PC-3 (cell line): ENCODE measurements around the gene GGNBP2. TPM values are rescaled to one million over a fixed set of nuclear protein-coding genes. Genes with fewer than 3 reads are reported as not detected.

Source experiments
- ATAC-seq: fragments of 200-7000 bp; cut with Tn5 transposase; 2 replicates; pipeline ENCODE4 v1.9.1; 2020; ENCODE audit warnings: mild to moderate bottlenecking, moderate library complexity
- BruUV-seq: library from RNA; stranded (reverse); fragments of 400-500 nt; replicated peaks from 2 replicates; lab custom pipeline; 2021; lab: Mats Ljungman, UMichigan
- CTCF ChIA-PET: fragments of 300-600 bp; sonication (Branson Sonifier 250); formaldehyde crosslinking; loops from one replicate; lab custom pipeline; 2022; ENCODE audit warnings: antibody characterized with exemption; lab: Charles Lee
- POLR2A ChIA-PET: fragments of 300-600 bp; sonication (Branson Sonifier 250); formaldehyde crosslinking; loops from one replicate; lab custom pipeline; 2022; ENCODE audit warnings: antibody characterized with exemption; ENCODE audit not compliant: unreplicated experiment; lab: Charles Lee
- DNase-seq: peaks from one replicate; pipeline ENCODE4 v3.0.0-alpha.2; 2015
- H2AFZ ChIP-seq: fragments of 300-600 bp; sonication (generic); 2 replicates; pipeline ENCODE4 v1.6.0; 2016; ENCODE audit warnings: antibody characterized with exemption, low read length
- H3F3A ChIP-seq: fragments of 300-600 bp; sonication (generic); one replicate; pipeline ENCODE4 v1.6.0; 2017; ENCODE audit warnings: antibody characterized with exemption, low read length, control low read depth, mild to moderate bottlenecking; ENCODE audit not compliant: unreplicated experiment
- H3K27ac ChIP-seq: fragments of 300-600 bp; sonication (generic); 2 replicates; pipeline ENCODE4 v1.5.1; 2016; ENCODE audit warnings: mild to moderate bottlenecking, low read length
- H3K27me3 ChIP-seq: fragments of 300-600 bp; sonication (generic); 2 replicates; pipeline ENCODE4 v1.6.1; 2016; ENCODE audit warnings: low read length, mixed read lengths
- H3K36me3 ChIP-seq: fragments of 300-600 bp; sonication (generic); 2 replicates; pipeline ENCODE4 v1.6.1; 2016; ENCODE audit warnings: low read depth, mixed run types, low read length, mixed read lengths
- H3K4me1 ChIP-seq: fragments of 300-600 bp; sonication (generic); 2 replicates; pipeline ENCODE4 v1.5.1; 2016; ENCODE audit warnings: low read length; ENCODE audit not compliant: insufficient read depth
- H3K4me2 ChIP-seq: fragments of 300-600 bp; sonication (generic); 2 replicates; pipeline ENCODE4 v1.6.0; 2016; ENCODE audit warnings: low read length
- H3K4me3 ChIP-seq: fragments of 300-600 bp; sonication (generic); 2 replicates; pipeline ENCODE4 v1.5.1; 2016; ENCODE audit warnings: mild to moderate bottlenecking, low read length, mixed read lengths
- H3K79me2 ChIP-seq: fragments of 300-600 bp; sonication (generic); 2 replicates; pipeline ENCODE4 v1.6.1; 2017; ENCODE audit warnings: low read length, mixed read lengths
- H3K9ac ChIP-seq: fragments of 300-600 bp; sonication (generic); 2 replicates; pipeline ENCODE4 v1.6.0; 2016; ENCODE audit warnings: mild to moderate bottlenecking, low read length
- H3K9me2 ChIP-seq: fragments of 300-600 bp; sonication (generic); replicated peaks from 2 replicates; pipeline ENCODE4 v1.6.1; 2016; ENCODE audit warnings: mixed run types, low read length, mixed read lengths
- H3K9me3 ChIP-seq: fragments of 300-600 bp; sonication (generic); 2 replicates; pipeline ENCODE4 v1.6.1; 2016; ENCODE audit warnings: low read length, mixed read lengths
- H4K20me1 ChIP-seq: fragments of 300-600 bp; sonication (generic); 2 replicates; pipeline ENCODE4 v1.6.1; 2016; ENCODE audit warnings: low read length, mixed read lengths
- EZH2 ChIP-seq: fragments of 300-600 bp; sonication (generic); IDR thresholded peaks from one replicate; pipeline ENCODE4 v1.6.1; 2017; ENCODE audit warnings: antibody characterized with exemption, mild to moderate bottlenecking, low read length; ENCODE audit not compliant: unreplicated experiment
- EZH2phosphoT487 ChIP-seq: fragments of 300-600 bp; sonication (generic); IDR thresholded peaks from 2 replicates; pipeline ENCODE4 v1.6.1; 2018; ENCODE audit warnings: mild to moderate bottlenecking, antibody characterized with exemption, low read length, borderline replicate concordance
- intact Hi-C: fragments of 100-400 bp; cut with micrococcal nuclease; formaldehyde crosslinking; loops from 2 replicates; pipeline ENCODE4 v1.9.0; 2023
- total RNA-seq: library from RNA; depleted of rRNA; stranded (reverse); fragments of >200 nt; gene quantifications from 2 replicates; pipeline ENCODE4 v1.2.3, GENCODE V29; 2014
- TF ChIP-seq, protein P1 (sequence below): fragments of 300-600 bp; sonication (generic); conservative IDR thresholded peaks from 2 replicates; pipeline ENCODE4 v1.5.1; 2017; ENCODE audit warnings: antibody characterized with exemption, low read depth, mild to moderate bottlenecking, low read length

The GGNBP2 gene
- total RNA-seq, 1 experiment from 2014 or later: 33.0 TPM

DNA sequence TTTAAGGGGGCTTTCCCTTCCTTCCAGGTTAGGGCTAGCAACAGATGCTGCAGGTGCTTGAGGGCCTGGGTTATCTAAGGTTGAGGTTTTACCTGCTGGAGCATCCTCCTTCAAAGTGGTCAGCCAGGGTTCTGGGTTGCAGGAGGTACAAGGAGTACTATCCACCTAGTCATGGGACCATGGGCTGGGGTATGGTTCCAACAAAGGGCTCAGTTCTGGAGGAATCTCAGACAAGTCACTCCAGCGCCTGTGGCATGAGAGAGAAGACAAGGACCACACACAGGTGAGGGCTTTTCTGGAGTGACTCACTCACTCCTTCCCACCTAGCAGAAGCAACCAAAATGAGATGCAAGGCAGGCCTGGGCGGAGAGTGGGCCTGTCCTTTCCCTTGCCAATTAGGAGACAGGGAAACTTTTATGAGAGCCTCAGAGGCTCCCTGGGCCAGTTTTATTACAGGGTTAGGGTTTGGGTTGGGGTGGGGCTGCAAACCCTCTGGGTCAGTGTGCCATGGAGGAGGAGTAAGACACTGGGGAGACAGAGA is 12.2 kb upstream of the GGNBP2 start:
- POLR2A ChIA-PET: no interaction called here
- no peaks in the 10 kb centered on the region for H3K27me3 ChIP-seq
- TF ChIP-seq EZH2 (no peak), EZH2phosphoT487 (no peak)
- TF ChIP-seq, protein P1, sequence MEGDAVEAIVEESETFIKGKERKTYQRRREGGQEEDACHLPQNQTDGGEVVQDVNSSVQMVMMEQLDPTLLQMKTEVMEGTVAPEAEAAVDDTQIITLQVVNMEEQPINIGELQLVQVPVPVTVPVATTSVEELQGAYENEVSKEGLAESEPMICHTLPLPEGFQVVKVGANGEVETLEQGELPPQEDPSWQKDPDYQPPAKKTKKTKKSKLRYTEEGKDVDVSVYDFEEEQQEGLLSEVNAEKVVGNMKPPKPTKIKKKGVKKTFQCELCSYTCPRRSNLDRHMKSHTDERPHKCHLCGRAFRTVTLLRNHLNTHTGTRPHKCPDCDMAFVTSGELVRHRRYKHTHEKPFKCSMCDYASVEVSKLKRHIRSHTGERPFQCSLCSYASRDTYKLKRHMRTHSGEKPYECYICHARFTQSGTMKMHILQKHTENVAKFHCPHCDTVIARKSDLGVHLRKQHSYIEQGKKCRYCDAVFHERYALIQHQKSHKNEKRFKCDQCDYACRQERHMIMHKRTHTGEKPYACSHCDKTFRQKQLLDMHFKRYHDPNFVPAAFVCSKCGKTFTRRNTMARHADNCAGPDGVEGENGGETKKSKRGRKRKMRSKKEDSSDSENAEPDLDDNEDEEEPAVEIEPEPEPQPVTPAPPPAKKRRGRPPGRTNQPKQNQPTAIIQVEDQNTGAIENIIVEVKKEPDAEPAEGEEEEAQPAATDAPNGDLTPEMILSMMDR: no peak
- CTCF ChIA-PET: no interaction called here
- DNase-seq (no peak), ATAC-seq (no peak)
- H3K27ac ChIP-seq: no peak overlapping the region
- no peak overlapping the region for H2AFZ ChIP-seq
- no peaks in the 10 kb centered on the region for H3K9me2 ChIP-seq
- peaks cover 42% of the 10 kb centered on the region for H3K4me1 ChIP-seq
- no peaks in the 10 kb centered on the region for H3K9me3 ChIP-seq
- peaks cover 29% of the 10 kb centered on the region for H3K36me3 ChIP-seq
- H3F3A ChIP-seq: no peaks in the 10 kb centered on the region
- intact Hi-C loops: no loop called here
- H3K9ac ChIP-seq: no peak overlapping the region
- H3K4me2 ChIP-seq: peak overlapping the region; percentile 92
- 0 out of 2 replicates have a peak, but pooled peaks cover 4% of the 10 kb centered on the region for H4K20me1 ChIP-seq
- H3K79me2 ChIP-seq: peaks cover 61% of the 10 kb centered on the region
- BruUV-seq: no TSS peak
- H3K4me3 ChIP-seq: no peak overlapping the region

DNA sequence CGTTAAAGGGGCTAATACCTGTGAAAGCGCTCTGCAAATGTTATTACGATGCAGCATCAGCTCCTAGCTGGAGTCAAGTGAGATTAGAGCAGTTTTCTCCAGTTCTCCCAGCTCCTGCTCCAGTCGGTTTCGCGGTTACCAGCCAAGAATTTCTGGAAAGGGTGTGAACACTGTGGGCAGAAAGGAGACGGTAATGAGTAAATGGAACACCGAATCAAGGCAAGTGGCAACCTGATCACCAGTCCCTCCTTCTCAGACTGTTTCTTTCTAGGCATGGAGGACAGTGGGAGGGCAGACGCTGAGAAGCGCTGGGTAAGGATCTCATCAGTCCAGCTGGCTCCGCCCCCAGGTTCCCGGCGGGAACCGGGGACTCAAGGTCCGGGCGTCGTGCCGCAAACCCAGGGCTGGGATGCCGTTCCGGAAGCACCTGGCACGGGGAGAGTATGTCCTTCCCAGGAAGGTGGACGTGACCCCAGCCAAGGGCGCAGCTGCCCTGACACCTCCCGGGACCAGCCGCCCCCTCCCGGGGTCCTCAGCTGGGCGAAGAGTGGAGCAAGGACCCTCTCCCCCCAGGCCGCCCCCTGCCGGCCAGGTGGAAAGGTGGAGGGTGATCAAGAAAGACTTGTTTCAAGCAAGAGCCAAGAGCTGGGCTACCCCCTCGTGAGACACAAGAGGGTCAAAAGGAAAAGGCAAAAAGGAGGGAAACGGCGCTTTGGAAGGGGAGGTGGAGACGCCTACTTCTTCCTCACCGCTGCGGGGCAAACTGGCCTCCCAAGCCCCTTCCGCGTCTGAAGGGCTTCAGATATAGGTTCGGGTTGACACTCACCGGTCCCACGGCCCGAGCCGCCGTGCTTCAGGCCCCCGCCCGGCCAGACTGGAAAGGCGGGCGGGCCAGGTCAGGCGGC is 10.5 kb upstream of the GGNBP2 start:
- Histone ChIP-seq H3K4me1 (peaks cover 35% of the 10 kb centered on the region), H3K79me2 (peaks cover 57% of the 10 kb centered on the region), H3K36me3 (peaks cover 26% of the 10 kb centered on the region; the same call in 1 of the 2 replicates)

More for the DNA sequence above, 10.5 kb upstream of the GGNBP2 start:
- Histone ChIP-seq H3K9me2 (no peaks in the 10 kb centered on the region), H3K4me3 (peak overlapping the region; percentile 81), H4K20me1 (no peaks in the 10 kb centered on the region), H3F3A (no peaks in the 10 kb centered on the region), H3K27ac (peak overlapping the region; percentile 93), H3K4me2 (peak overlapping the region; percentile 92), H3K27me3 (no peaks in the 10 kb centered on the region), H3K9me3 (no peaks in the 10 kb centered on the region), H2AFZ (peak overlapping the region; percentile 83), H3K9ac (peak overlapping the region; percentile 98)
- peak; percentile 44 for ATAC-seq
- TF ChIP-seq, protein P1: peak; percentile 57
- TF ChIP-seq EZH2phosphoT487: no peak
- ChIA-PET POLR2A (interaction anchor here (0.7 kb wide), 1 partner anchor 11 kb away, joined by 7 read pairs; no protein-coding TSS in a partner anchor), CTCF (interaction anchor here (0.6 kb wide), 1 partner anchor 949 kb away, joined by 10 read pairs; no protein-coding TSS in a partner anchor)
- no TSS peak for BruUV-seq
- peak; percentile 66 for DNase-seq
- intact Hi-C loops: no loop called here
